ENCODE results near the gene OR14J1. TPM values are rescaled to one million over a fixed set of nuclear protein-coding genes. Genes with fewer than 3 reads are reported as not detected.
"Not testable (repeated sequence)": the region's sequence is repeated elsewhere in the genome, so short reads cannot be mapped to it uniquely, and the experiment has no call there.

OR14J1 gene
- total RNA-seq, 6 donors from 2014 or later, result not detected

GRCh38 chr6:29294499-29294914, 7.0 kb upstream of the OR14J1 start:
- H3K4me1 ChIP-seq, result peaks cover 0 to 11% (median 0%) of the 10 kb centered on the region in 4 donors
- H3K4me3 ChIP-seq, result no peak overlapping the region
- H3K27ac ChIP-seq, result peak overlapping the region in 2 of 4 donors; percentile 46 to 64
- DNase-seq, result peak in 1 of 2 donors; percentile 41
- 55 to 65% methylated on average over 1 of the region's 1 CpG for WGBS, 2 donors
- ATAC-seq (ENCODE audit: low FRiP score in 2 of 2), result peak; percentile 32 to 91
- no peaks in the 10 kb centered on the region for H3K9me3 ChIP-seq
- no peaks in the 10 kb centered on the region for H3K36me3 ChIP-seq
- TF ChIP-seq, protein P1, sequence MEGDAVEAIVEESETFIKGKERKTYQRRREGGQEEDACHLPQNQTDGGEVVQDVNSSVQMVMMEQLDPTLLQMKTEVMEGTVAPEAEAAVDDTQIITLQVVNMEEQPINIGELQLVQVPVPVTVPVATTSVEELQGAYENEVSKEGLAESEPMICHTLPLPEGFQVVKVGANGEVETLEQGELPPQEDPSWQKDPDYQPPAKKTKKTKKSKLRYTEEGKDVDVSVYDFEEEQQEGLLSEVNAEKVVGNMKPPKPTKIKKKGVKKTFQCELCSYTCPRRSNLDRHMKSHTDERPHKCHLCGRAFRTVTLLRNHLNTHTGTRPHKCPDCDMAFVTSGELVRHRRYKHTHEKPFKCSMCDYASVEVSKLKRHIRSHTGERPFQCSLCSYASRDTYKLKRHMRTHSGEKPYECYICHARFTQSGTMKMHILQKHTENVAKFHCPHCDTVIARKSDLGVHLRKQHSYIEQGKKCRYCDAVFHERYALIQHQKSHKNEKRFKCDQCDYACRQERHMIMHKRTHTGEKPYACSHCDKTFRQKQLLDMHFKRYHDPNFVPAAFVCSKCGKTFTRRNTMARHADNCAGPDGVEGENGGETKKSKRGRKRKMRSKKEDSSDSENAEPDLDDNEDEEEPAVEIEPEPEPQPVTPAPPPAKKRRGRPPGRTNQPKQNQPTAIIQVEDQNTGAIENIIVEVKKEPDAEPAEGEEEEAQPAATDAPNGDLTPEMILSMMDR (IDR thresholded peaks at IDR 0.05), result no peak
- TF ChIP-seq EP300 (IDR thresholded peaks at IDR 0.05), result peak in 1 of 4 donors; percentile 56
- no peaks in the 10 kb centered on the region for H3K27me3 ChIP-seq

GRCh38 chr6:29295181-29295585, 6.3 kb upstream of the OR14J1 start:
- Histone ChIP-seq H3K27ac (peak overlapping the region; percentile 4 to 46 (median 22)), H3K9me3 (no peaks in the 10 kb centered on the region), H3K4me3 (no peak overlapping the region), H3K36me3 (no peaks in the 10 kb centered on the region), H3K4me1 (peaks cover 0 to 11% (median 0%) of the 10 kb centered on the region in 4 donors), H3K27me3 (no peaks in the 10 kb centered on the region)
- DNase-seq, result peak in 1 of 2 donors; percentile 75
- WGBS, 2 donors, result 78 to 82% methylated on average over 6 to 12 of the region's 12 CpGs
- ATAC-seq (ENCODE audit: low FRiP score in 2 of 2), result peak; percentile 47 to 61
- TF ChIP-seq, protein P1 (IDR thresholded peaks at IDR 0.05), result no peak
- TF ChIP-seq EP300 (IDR thresholded peaks at IDR 0.05) (no peak), POLR2A (IDR thresholded peaks at IDR 0.05) (no peak), POLR2AphosphoS5 (IDR thresholded peaks at IDR 0.05) (no peak)

DNA sequence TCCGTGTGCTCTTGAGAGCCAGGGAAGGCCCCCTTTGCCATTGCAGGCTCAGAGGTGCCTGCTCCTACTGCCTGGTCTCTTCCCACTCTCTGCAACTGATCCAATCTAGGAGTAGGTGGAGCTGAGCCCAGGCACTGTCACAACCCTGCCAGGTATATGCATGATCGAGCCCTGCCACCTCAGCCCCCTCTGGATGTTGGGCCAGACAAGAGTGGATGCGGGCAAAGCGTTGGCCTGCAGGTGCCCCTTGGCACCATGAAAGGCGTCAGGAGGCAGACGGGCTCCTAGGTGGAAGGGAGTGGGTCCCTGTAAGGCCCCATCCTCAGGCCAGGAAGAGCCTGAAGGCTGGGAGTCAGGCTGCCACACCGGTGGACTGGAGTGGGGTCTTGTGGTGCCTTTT, 5.9 kb upstream of the OR14J1 start:
- 87 to 88% methylated on average over 5 to 7 of the region's 7 CpGs for WGBS, 2 donors
- ATAC-seq (ENCODE audit: low FRiP score in 2 of 2) (peak; percentile 10 to 70), DNase-seq (peak in 1 of 2 donors; percentile 20)
- H3K4me3 ChIP-seq, result no peak overlapping the region
- peaks cover 0 to 11% (median 0%) of the 10 kb centered on the region in 4 donors for H3K4me1 ChIP-seq
- peak overlapping the region in 2 of 4 donors; percentile 4 to 46 for H3K27ac ChIP-seq
- no peaks in the 10 kb centered on the region for H3K27me3 ChIP-seq
- no peaks in the 10 kb centered on the region for H3K36me3 ChIP-seq
- TF ChIP-seq POLR2A (IDR thresholded peaks at IDR 0.05) (no peak), POLR2AphosphoS5 (IDR thresholded peaks at IDR 0.05) (no peak), EP300 (IDR thresholded peaks at IDR 0.05) (no peak)
- TF ChIP-seq, protein P1 (IDR thresholded peaks at IDR 0.05), result no peak
- no peaks in the 10 kb centered on the region for H3K9me3 ChIP-seq

DNA sequence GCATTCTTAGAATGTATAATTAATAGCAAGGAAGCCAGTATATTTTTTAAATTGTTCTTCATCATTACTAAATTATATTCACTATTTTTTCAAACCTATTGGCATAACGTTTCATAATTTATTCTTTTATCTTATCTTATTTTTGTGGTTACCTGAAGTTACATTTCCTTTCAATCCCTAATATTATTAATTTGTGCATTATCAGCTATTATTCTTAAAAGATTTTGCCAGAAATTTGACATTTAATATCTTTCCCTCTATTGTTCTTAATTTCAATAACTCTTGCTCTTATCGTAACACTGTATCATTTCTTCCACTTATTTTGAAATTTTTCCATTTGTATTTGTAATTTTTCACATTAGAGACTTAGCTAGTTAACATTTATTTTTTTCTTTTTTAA, 18.4 kb downstream of the OR14J1 start:
- Histone ChIP-seq H3K4me3 (no peak overlapping the region), H3K27me3 (no peaks in the 10 kb centered on the region), H3K36me3 (no peaks in the 10 kb centered on the region), H3K4me1 (no peaks in the 10 kb centered on the region), H3K27ac (no peak overlapping the region), H3K9me3 (no peaks in the 10 kb centered on the region)
- ATAC-seq (ENCODE audit: low FRiP score in 2 of 2) (no peak), DNase-seq (no peak)
- WGBS, 2 donors, result 84 to 89% methylated on average over 2 of the region's 2 CpGs
- TF ChIP-seq POLR2AphosphoS5 (IDR thresholded peaks at IDR 0.05), result no peak
- no peak for TF ChIP-seq POLR2A (IDR thresholded peaks at IDR 0.05)

DNA sequence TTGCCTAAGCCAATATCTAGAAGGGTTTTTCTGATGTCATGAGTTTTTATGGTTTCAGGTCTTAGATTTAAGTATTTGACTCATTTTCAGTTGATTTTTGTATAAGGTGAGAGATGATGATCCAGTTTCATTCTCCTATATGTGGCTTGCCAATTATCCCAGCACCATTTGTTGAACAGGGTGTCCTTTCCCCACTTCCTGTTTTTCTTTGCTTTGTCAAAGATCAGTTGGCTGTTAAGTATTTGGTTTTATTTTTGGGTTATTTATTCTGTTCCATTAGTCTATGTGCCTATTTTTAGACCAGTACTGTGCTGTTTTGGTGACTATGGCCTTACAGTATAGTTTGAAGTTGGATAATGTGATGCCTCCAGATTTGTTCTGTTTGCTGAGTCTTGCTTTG, 21.8 kb downstream of the OR14J1 start:
- H3K9me3 ChIP-seq; H3K4me3 ChIP-seq; DNase-seq; H3K4me1 ChIP-seq; H3K36me3 ChIP-seq; H3K27me3 ChIP-seq; H3K27ac ChIP-seq; ATAC-seq (ENCODE audit: low FRiP score in 2 of 2): not testable (repeated sequence)

DNA sequence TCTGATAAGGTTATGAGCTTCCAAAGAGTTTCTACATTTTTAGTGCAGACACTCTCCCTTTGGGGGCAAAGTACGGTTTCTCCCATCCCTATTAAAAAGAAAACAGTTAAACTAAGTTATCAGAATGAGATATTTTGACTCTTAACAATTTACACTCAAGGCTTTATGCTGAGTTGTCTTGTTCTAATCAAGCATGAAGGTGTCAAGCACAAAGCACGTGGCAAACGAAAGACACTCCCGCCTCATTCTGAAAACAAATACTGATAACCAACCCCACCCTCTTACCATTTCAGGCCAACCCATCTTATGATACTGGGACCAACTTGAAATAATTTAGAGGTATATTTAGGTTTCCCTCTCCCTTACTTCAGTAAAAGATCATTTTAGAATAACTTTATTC, 24.3 kb downstream of the OR14J1 start:
- Histone ChIP-seq H3K27ac (no peak overlapping the region), H3K4me1 (no peaks in the 10 kb centered on the region), H3K4me3 (no peak overlapping the region), H3K9me3 (no peaks in the 10 kb centered on the region), H3K36me3 (no peaks in the 10 kb centered on the region), H3K27me3 (no peaks in the 10 kb centered on the region)
- ATAC-seq (ENCODE audit: low FRiP score in 2 of 2) (no peak), DNase-seq (no peak)
- 74 to 76% methylated on average over 4 of the region's 4 CpGs for WGBS, 2 donors
- TF ChIP-seq POLR2A (IDR thresholded peaks at IDR 0.05) (no peak), POLR2AphosphoS5 (IDR thresholded peaks at IDR 0.05) (no peak), EP300 (IDR thresholded peaks at IDR 0.05) (no peak)
- TF ChIP-seq, protein P1 (IDR thresholded peaks at IDR 0.05), result no peak

All from upper lobe of left lung (tissue), 6 donors.